Mesendoderm (in vitro differentiated cells): Measurements from ENCODE around the gene MCU.

Source experiments
- DNase-seq: peaks from one replicate; pipeline ENCODE4 v3.0.0; 2013
- H2AK5ac ChIP-seq: 2 replicates; pipeline ENCODE4 v1.6.1; 2013; ENCODE audit warnings: low read length, inconsistent platforms
- H2BK120ac ChIP-seq: 2 replicates; pipeline ENCODE4 v1.6.1; 2013; ENCODE audit warnings: low read depth, mild to moderate bottlenecking, low read length, moderate library complexity, mixed read lengths
- H2BK15ac ChIP-seq: replicated peaks from 2 replicates; pipeline ENCODE4 v1.6.1; 2013; ENCODE audit warnings: low read depth, mild to moderate bottlenecking, moderate library complexity
- H2BK5ac ChIP-seq: 2 replicates; pipeline ENCODE4 v1.6.1; 2013; ENCODE audit warnings: low read length, inconsistent platforms
- H3K18ac ChIP-seq: 2 replicates; pipeline ENCODE4 v1.6.1; 2013; ENCODE audit warnings: mild to moderate bottlenecking, low read length, mixed read lengths
- H3K23ac ChIP-seq: one replicate; pipeline ENCODE4 v1.6.1; 2013; ENCODE audit warnings: low read length
- H3K27ac ChIP-seq: 2 replicates; pipeline ENCODE4 v1.5.1; 2013; ENCODE audit warnings: low read depth, mild to moderate bottlenecking, inconsistent platforms, low read length, moderate library complexity
- H3K27me3 ChIP-seq: 2 replicates; pipeline ENCODE4 v1.6.1; 2013; ENCODE audit warnings: low read length, control low read depth, mild to moderate bottlenecking, inconsistent platforms; ENCODE audit not compliant: insufficient read depth, poor library complexity
- H3K36me3 ChIP-seq: 2 replicates; pipeline ENCODE4 v1.6.1; 2013; ENCODE audit warnings: low read length, inconsistent platforms; ENCODE audit not compliant: control insufficient read depth, insufficient read depth
- H3K4ac ChIP-seq: one replicate; pipeline ENCODE4 v1.6.1; 2013; ENCODE audit warnings: low read depth, mild to moderate bottlenecking, low read length, moderate library complexity
- H3K4me1 ChIP-seq: 2 replicates; pipeline ENCODE4 v1.6.1; 2013; ENCODE audit warnings: low read depth, low read length, inconsistent platforms; ENCODE audit not compliant: control insufficient read depth
- H3K4me2 ChIP-seq: 2 replicates; pipeline ENCODE4 v1.6.1; 2013; ENCODE audit warnings: low read length
- H3K4me3 ChIP-seq: 2 replicates; pipeline ENCODE4 v1.5.1; 2013; ENCODE audit warnings: mild to moderate bottlenecking, low read length
- H3K56ac ChIP-seq: one replicate; pipeline ENCODE4 v1.6.1; 2013; ENCODE audit warnings: low read length
- H3K79me1 ChIP-seq: 2 replicates; pipeline ENCODE4 v1.6.1; 2013; ENCODE audit warnings: low read length, inconsistent platforms
- H3K79me2 ChIP-seq: 2 replicates; pipeline ENCODE4 v1.6.1; 2013; ENCODE audit warnings: mild to moderate bottlenecking, low read length; ENCODE audit not compliant: control insufficient read depth, insufficient read depth
- H3K9ac ChIP-seq: 2 replicates; pipeline ENCODE4 v1.6.1; 2013; ENCODE audit warnings: low read length, inconsistent platforms
- H4K5ac ChIP-seq: one replicate; pipeline ENCODE4 v1.6.1; 2013; ENCODE audit warnings: low read length
- H4K8ac ChIP-seq: one replicate; pipeline ENCODE4 v1.6.1; 2013; ENCODE audit warnings: low read depth, mild to moderate bottlenecking, control low read depth, low read length, moderate library complexity
- WGBS: extraction: QIAGEN DNeasy Blood & Tissue Kit; methylation state at CpG from one replicate; pipeline ENCODE4 v1.1.7; 2013; ENCODE audit warnings: low lambda C conversion rate, missing lambda C conversion rate; ENCODE audit not compliant: insufficient coverage; ENCODE audit errors: extremely low coverage; 5-methylcytosine and 5-hydroxymethylcytosine counted together

The MCU gene

GRCh38 chr10:72821606-72822005 is 129.7 kb downstream of the MCU start:
- no peak overlapping the region for H4K5ac ChIP-seq
- H3K56ac ChIP-seq: no peak overlapping the region
- no peak overlapping the region for H2BK5ac ChIP-seq
- H4K8ac ChIP-seq: no peak overlapping the region
- no peaks in the 10 kb centered on the region for H3K79me1 ChIP-seq
- H3K79me2 ChIP-seq: no peaks in the 10 kb centered on the region
- H3K4me2 ChIP-seq: no peak overlapping the region
- H3K4ac ChIP-seq: no peak overlapping the region
- H3K4me3 ChIP-seq: no peak overlapping the region
- H3K23ac ChIP-seq: no peak overlapping the region
- H3K9ac ChIP-seq: no peak overlapping the region
- H3K4me1 ChIP-seq: no peaks in the 10 kb centered on the region
- H3K27ac ChIP-seq: no peak overlapping the region
- H3K36me3 ChIP-seq: no peaks in the 10 kb centered on the region
- no CpG with 5 or more reads among the region's 2 CpGs for WGBS
- H2BK15ac ChIP-seq: no peak overlapping the region
- H2BK120ac ChIP-seq: no peak overlapping the region
- DNase-seq: no peak
- no peak overlapping the region for H2AK5ac ChIP-seq
- no peaks in the 10 kb centered on the region for H3K27me3 ChIP-seq
- no peak overlapping the region for H3K18ac ChIP-seq

- no peak overlapping the region for H3K9ac ChIP-seq
- H2BK120ac ChIP-seq: no peak overlapping the region
- no peak for DNase-seq
- no peak overlapping the region for H3K23ac ChIP-seq
- H3K79me1 ChIP-seq: no peaks in the 10 kb centered on the region
- no CpG with 5 or more reads among the region's 4 CpGs for WGBS
- no peak overlapping the region for H4K5ac ChIP-seq
- no peaks in the 10 kb centered on the region for H3K36me3 ChIP-seq
- H3K27me3 ChIP-seq: no peaks in the 10 kb centered on the region
- no peaks in the 10 kb centered on the region for H3K4me1 ChIP-seq
- no peak overlapping the region for H3K56ac ChIP-seq
- no peak overlapping the region for H4K8ac ChIP-seq
- H3K18ac ChIP-seq: no peak overlapping the region
- no peak overlapping the region for H3K27ac ChIP-seq
- H3K4me2 ChIP-seq: no peak overlapping the region
- no peak overlapping the region for H2BK15ac ChIP-seq
- no peaks in the 10 kb centered on the region for H3K79me2 ChIP-seq
- H3K4me3 ChIP-seq: no peak overlapping the region
- H3K4ac ChIP-seq: no peak overlapping the region
- H2AK5ac ChIP-seq: no peak overlapping the region
- no peak overlapping the region for H2BK5ac ChIP-seq
These were observed 130.5 kb downstream of the MCU start for GRCh38 chr10:72822342-72822986.

- no peak overlapping the region for H3K18ac ChIP-seq
- H3K4me1 ChIP-seq: no peaks in the 10 kb centered on the region
- no peak overlapping the region for H4K8ac ChIP-seq
- no peak overlapping the region for H3K23ac ChIP-seq
- no peak overlapping the region for H3K27ac ChIP-seq
- H3K56ac ChIP-seq: no peak overlapping the region
- H3K9ac ChIP-seq: no peak overlapping the region
- no peak overlapping the region for H3K4me3 ChIP-seq
- no peak overlapping the region for H2BK120ac ChIP-seq
- H3K79me2 ChIP-seq: no peaks in the 10 kb centered on the region
- no peak for DNase-seq
- no peak overlapping the region for H2BK5ac ChIP-seq
- H3K4ac ChIP-seq: no peak overlapping the region
- no peaks in the 10 kb centered on the region for H3K36me3 ChIP-seq
- no peak overlapping the region for H4K5ac ChIP-seq
- no peak overlapping the region for H3K4me2 ChIP-seq
- H3K79me1 ChIP-seq: no peaks in the 10 kb centered on the region
- H3K27me3 ChIP-seq: no peaks in the 10 kb centered on the region
- H2AK5ac ChIP-seq: no peak overlapping the region
- no peak overlapping the region for H2BK15ac ChIP-seq
These were observed 133.2 kb downstream of the MCU start for GRCh38 chr10:72825163-72825562.

GRCh38 chr10:72826346-72826745 is 134.4 kb downstream of the MCU start:
- Histone ChIP-seq H4K5ac (no peak overlapping the region), H4K8ac (no peak overlapping the region), H3K79me2 (no peaks in the 10 kb centered on the region), H3K4me1 (no peaks in the 10 kb centered on the region), H3K4ac (no peak overlapping the region), H3K56ac (no peak overlapping the region), H2BK15ac (no peak overlapping the region), H3K4me2 (no peak overlapping the region), H2AK5ac (no peak overlapping the region), H3K18ac (no peak overlapping the region), H3K36me3 (no peaks in the 10 kb centered on the region), H3K79me1 (peaks cover 2% of the 10 kb centered on the region), H2BK120ac (no peak overlapping the region), H3K4me3 (no peak overlapping the region), H3K27me3 (no peaks in the 10 kb centered on the region), H3K27ac (no peak overlapping the region), H3K23ac (no peak overlapping the region), H3K9ac (no peak overlapping the region), H2BK5ac (no peak overlapping the region)
- DNase-seq: no peak

GRCh38 chr10:72828294-72828693 is 136.4 kb downstream of the MCU start:
- Histone ChIP-seq H4K8ac (no peak overlapping the region), H2BK120ac (no peak overlapping the region), H2AK5ac (no peak overlapping the region), H3K18ac (no peak overlapping the region), H3K4me2 (no peak overlapping the region), H3K4me1 (no peaks in the 10 kb centered on the region), H3K4ac (no peak overlapping the region), H3K79me1 (peaks cover 2% of the 10 kb centered on the region), H3K56ac (no peak overlapping the region), H2BK5ac (no peak overlapping the region), H3K4me3 (no peak overlapping the region), H4K5ac (no peak overlapping the region), H3K27me3 (no peaks in the 10 kb centered on the region), H3K9ac (no peak overlapping the region), H3K36me3 (no peaks in the 10 kb centered on the region), H3K79me2 (no peaks in the 10 kb centered on the region), H3K27ac (no peak overlapping the region), H3K23ac (no peak overlapping the region), H2BK15ac (no peak overlapping the region)
- DNase-seq: no peak

GRCh38 chr10:72830625-72831024 is 138.7 kb downstream of the MCU start:
- Histone ChIP-seq H3K9ac (no peak overlapping the region), H3K18ac (no peak overlapping the region), H3K36me3 (no peaks in the 10 kb centered on the region), H3K4me1 (no peaks in the 10 kb centered on the region), H3K27ac (no peak overlapping the region), H3K23ac (no peak overlapping the region), H3K56ac (no peak overlapping the region), H3K27me3 (no peaks in the 10 kb centered on the region), H2BK15ac (no peak overlapping the region), H3K4me2 (no peak overlapping the region), H3K79me2 (no peaks in the 10 kb centered on the region), H2AK5ac (no peak overlapping the region), H4K5ac (no peak overlapping the region), H4K8ac (no peak overlapping the region), H2BK5ac (no peak overlapping the region), H2BK120ac (no peak overlapping the region), H3K79me1 (peaks cover 2% of the 10 kb centered on the region), H3K4me3 (no peak overlapping the region), H3K4ac (no peak overlapping the region)
- no CpG with 5 or more reads among the region's 2 CpGs for WGBS
- DNase-seq: no peak
